IMR-90 (cell line): ENCODE results near the gene CYP2A7. TPM values are rescaled to one million over a fixed set of nuclear protein-coding genes. Genes with fewer than 3 reads are reported as not detected.
A peak's percentile ranks its signal among the peaks of the same experiment; 100 is the strongest.

Source experiments
- ATAC-seq: fragments of 200-7000 bp; cut with Tn5 transposase; 2 replicates; pipeline ENCODE4 v1.9.1; 2020; ENCODE audit warnings: low read depth, mild to moderate bottlenecking, moderate library complexity
- BruUV-seq: library from RNA; stranded (reverse); fragments of 400-500 nt; replicated peaks from 2 replicates; lab custom pipeline; 2021; lab: Mats Ljungman, UMichigan
- CTCF ChIA-PET: fragments of 300-600 bp; formaldehyde crosslinking; extraction: SDS; loops from one replicate; lab custom pipeline; 2021; ENCODE audit warnings: antibody characterized with exemption; lab: Yijun Ruan, JAX
- POLR2A ChIA-PET: fragments of 300-600 bp; sonication (Branson Sonifier 250); formaldehyde crosslinking; loops from one replicate; lab custom pipeline; 2022; ENCODE audit warnings: antibody characterized with exemption; ENCODE audit not compliant: unreplicated experiment; lab: Charles Lee
- DNase-seq: peaks from one replicate; pipeline ENCODE4 v3.0.0; 2013
- H2AFZ ChIP-seq: replicated peaks from 2 replicates; pipeline ENCODE3; 2013; ENCODE audit warnings: low read length, mild to moderate bottlenecking; ENCODE audit not compliant: poor library complexity
- H2AK5ac ChIP-seq: 2 replicates; pipeline ENCODE4 v1.6.1; 2013; ENCODE audit warnings: low read depth, low read length, inconsistent platforms
- H2AK9ac ChIP-seq: replicated peaks from 2 replicates; pipeline ENCODE3; 2013; ENCODE audit warnings: mild to moderate bottlenecking, low read depth, low read length, moderate library complexity; ENCODE audit not compliant: poor library complexity
- H2BK120ac ChIP-seq: 2 replicates; pipeline ENCODE4 v1.6.1; 2013; ENCODE audit warnings: low read depth, low read length, inconsistent platforms
- H2BK15ac ChIP-seq: 3 replicates; pipeline ENCODE4 v1.6.1; 2013; ENCODE audit warnings: low read depth, low read length, inconsistent platforms
- H2BK20ac ChIP-seq: 2 replicates; pipeline ENCODE4 v1.6.1; 2013; ENCODE audit warnings: low read depth, mild to moderate bottlenecking, inconsistent platforms, low read length, moderate library complexity
- H2BK5ac ChIP-seq: 2 replicates; pipeline ENCODE4 v1.6.1; 2013; ENCODE audit warnings: mild to moderate bottlenecking, low read depth, low read length, inconsistent platforms; ENCODE audit not compliant: poor library complexity, severe bottlenecking
- H3K14ac ChIP-seq: replicated peaks from 2 replicates; pipeline ENCODE4 v1.6.1; 2013; ENCODE audit warnings: low read depth, low read length, inconsistent platforms
- H3K18ac ChIP-seq: 2 replicates; pipeline ENCODE4 v1.6.1; 2013; ENCODE audit warnings: low read depth, low read length, control low read depth
- H3K23ac ChIP-seq: 2 replicates; pipeline ENCODE4 v1.6.1; 2013; ENCODE audit warnings: low read depth, low read length, inconsistent platforms
- H3K27ac ChIP-seq: 2 replicates; pipeline ENCODE4 v1.5.1; 2013; ENCODE audit warnings: mild to moderate bottlenecking, control low read depth, low read length; ENCODE audit not compliant: insufficient read depth
- H3K27me3 ChIP-seq: 2 replicates; pipeline ENCODE4 v1.6.1; 2013; ENCODE audit warnings: low read length; ENCODE audit not compliant: control insufficient read depth, insufficient read depth
- H3K36me3 ChIP-seq: 2 replicates; pipeline ENCODE4 v1.6.1; 2013; ENCODE audit warnings: low read length, mixed read lengths; ENCODE audit not compliant: control insufficient read depth, insufficient read depth
- H3K4ac ChIP-seq: 2 replicates; pipeline ENCODE4 v1.6.1; 2013; ENCODE audit warnings: low read depth, low read length, inconsistent platforms
- H3K4me1 ChIP-seq: 2 replicates; pipeline ENCODE4 v1.6.1; 2013; ENCODE audit warnings: low read length, mixed read lengths; ENCODE audit not compliant: control insufficient read depth, insufficient read depth
- H3K4me2 ChIP-seq: 2 replicates; pipeline ENCODE4 v1.6.1; 2013; ENCODE audit warnings: low read depth, mild to moderate bottlenecking, control low read depth, low read length, moderate library complexity
- H3K4me3 ChIP-seq: 2 replicates; pipeline ENCODE4 v1.5.1; 2013; ENCODE audit warnings: low read depth, mild to moderate bottlenecking, control low read depth, low read length, moderate library complexity; ENCODE audit not compliant: insufficient read depth
- H3K56ac ChIP-seq: 2 replicates; pipeline ENCODE4 v1.6.1; 2013; ENCODE audit warnings: low read length, inconsistent platforms; ENCODE audit not compliant: insufficient read depth; ENCODE audit errors: extremely low read depth
- H3K79me1 ChIP-seq, 2 experiments: 2 replicates each; pipeline ENCODE4 v1.6.1; 2013; ENCODE audit warnings: low read length in 2 of 2, inconsistent platforms in 1 of 2, low read depth in 1 of 2
- H3K9ac ChIP-seq: 2 replicates; pipeline ENCODE4 v1.6.1; 2013; ENCODE audit warnings: low read depth, low read length, control low read depth
- H3K9me1 ChIP-seq: 2 replicates; pipeline ENCODE4 v1.6.1; 2013; ENCODE audit warnings: low read length, inconsistent platforms; ENCODE audit not compliant: insufficient read depth
- H3K9me3 ChIP-seq: 2 replicates; pipeline ENCODE4 v1.6.1; 2013; ENCODE audit warnings: low read length; ENCODE audit not compliant: control insufficient read depth, insufficient read depth
- H4K20me1 ChIP-seq: 2 replicates; pipeline ENCODE4 v1.6.1; 2013; ENCODE audit warnings: low read length, inconsistent platforms; ENCODE audit not compliant: insufficient read depth
- H4K5ac ChIP-seq: 2 replicates; pipeline ENCODE4 v1.6.1; 2013; ENCODE audit warnings: mild to moderate bottlenecking, low read depth, low read length, control low read depth
- H4K8ac ChIP-seq, 2 experiments: 2 replicates each; pipeline ENCODE4 v1.6.1; 2013; ENCODE audit warnings: low read depth in 2 of 2, low read length in 2 of 2, control low read depth in 1 of 2, inconsistent platforms in 1 of 2
- H4K91ac ChIP-seq: 2 replicates; pipeline ENCODE4 v1.6.1; 2013; ENCODE audit warnings: low read depth, low read length, inconsistent platforms; ENCODE audit not compliant: insufficient read depth
- BHLHE40 ChIP-seq: fragments of 150-350 bp; IDR thresholded peaks from 2 replicates; pipeline ENCODE4 v1.6.1; 2016; ENCODE audit warnings: mild to moderate bottlenecking, low read depth, low read length
- CEBPB ChIP-seq: IDR thresholded peaks from 2 replicates; pipeline ENCODE4 v1.6.1; 2012; ENCODE audit warnings: low read depth, low read length, improper control_type of control experiment
- CHD1 ChIP-seq: IDR thresholded peaks from 2 replicates; pipeline ENCODE4 v1.6.1; 2012; ENCODE audit warnings: low read depth, low read length, improper control_type of control experiment
- CTCF ChIP-seq: conservative IDR thresholded peaks from 2 replicates; pipeline ENCODE4 v1.5.1; 2012; ENCODE audit warnings: mild to moderate bottlenecking, low read depth, low read length, improper control_type of control experiment
- FOS ChIP-seq: fragments of 150-350 bp; IDR thresholded peaks from 2 replicates; pipeline ENCODE4 v1.6.1; 2016; ENCODE audit warnings: low read depth, low read length
- MAFK ChIP-seq: IDR thresholded peaks from 2 replicates; pipeline ENCODE4 v1.6.1; 2012; ENCODE audit warnings: low read depth, low read length, improper control_type of control experiment
- MAZ ChIP-seq: IDR thresholded peaks from 2 replicates; pipeline ENCODE4 v1.6.1; 2012; ENCODE audit warnings: low read depth, mild to moderate bottlenecking, low read length, improper control_type of control experiment, moderate library complexity, borderline replicate concordance
- MXI1 ChIP-seq: IDR thresholded peaks from 2 replicates; pipeline ENCODE4 v1.6.1; 2012; ENCODE audit warnings: low read depth, mild to moderate bottlenecking, low read length, moderate library complexity, borderline replicate concordance
- NFE2L2 ChIP-seq: fragments of 150-350 bp; IDR thresholded peaks from 2 replicates; pipeline ENCODE4 v1.6.1; 2016; ENCODE audit warnings: low read depth, mild to moderate bottlenecking, low read length
- POLR2A ChIP-seq: IDR thresholded peaks from 2 replicates; pipeline ENCODE4 v1.6.1; 2012; ENCODE audit warnings: mild to moderate bottlenecking, low read depth, low read length
- RAD21 ChIP-seq: IDR thresholded peaks from 2 replicates; pipeline ENCODE4 v1.6.1; 2012; ENCODE audit warnings: low read length, improper control_type of control experiment
- RCOR1 ChIP-seq: IDR thresholded peaks from 2 replicates; pipeline ENCODE4 v1.6.1; 2012; ENCODE audit warnings: mild to moderate bottlenecking, low read length, improper control_type of control experiment; ENCODE audit not compliant: insufficient replicate concordance
- RFX5 ChIP-seq: IDR thresholded peaks from 2 replicates; pipeline ENCODE4 v1.8.0; 2012; ENCODE audit warnings: low read depth, mild to moderate bottlenecking, low read length, moderate library complexity
- SMC3 ChIP-seq: fragments of 150-350 bp; IDR thresholded peaks from 2 replicates; pipeline ENCODE4 v1.6.1; 2016; ENCODE audit warnings: low read depth, mild to moderate bottlenecking, antibody characterized with exemption, low read length, moderate library complexity
- WGBS, 2 experiments: methylation state at CpG; one replicate each; pipeline versions ENCODE4 v1.1.5 to v1.1.7; 2013; ENCODE audit warnings: missing lambda C conversion rate in 2 of 2; ENCODE audit not compliant: insufficient read length in 1 of 2; ENCODE audit errors: extremely low coverage in 2 of 2; 5-methylcytosine and 5-hydroxymethylcytosine counted together
- dilution Hi-C: fragments of 300-500 bp; cut with HindIII; formaldehyde crosslinking; loops from one replicate; pipeline ENCODE4 v1.14.3; 2018; ENCODE audit warnings: low sequenced_read_pairs; ENCODE audit not compliant: unreplicated experiment
- in situ Hi-C: fragments of 300-500 bp; cut with MboI; formaldehyde crosslinking; loops from 3 replicates; pipeline ENCODE4 v1.14.3; 2019; ENCODE audit warnings: low sequenced_read_pairs, inconsistent platforms, mixed read lengths
- intact Hi-C: fragments of 100-400 bp; cut with micrococcal nuclease; formaldehyde crosslinking; loops from 2 replicates; pipeline ENCODE4 v1.10.0; 2022
- polyA plus RNA-seq, 3 experiments: library from polyadenylated mRNA; depleted of rRNA; stranded (reverse); fragments of >200 nt; gene quantifications; 2 replicates each; pipeline ENCODE4 v1.2.3, GENCODE V29; 2012; ENCODE audit warnings: low replicate concordance in 1 of 3
- total RNA-seq: library from RNA; depleted of rRNA; stranded (reverse); fragments of >200 nt; gene quantifications from 2 replicates; pipeline ENCODE4 v1.2.3, GENCODE V29; 2012
- TF ChIP-seq, protein P1 (sequence below): fragments of 150-350 bp; IDR thresholded peaks from 2 replicates; pipeline ENCODE4 v1.6.1; 2016; ENCODE audit warnings: low read depth, mild to moderate bottlenecking, low read length, moderate library complexity, borderline replicate concordance
- TF ChIP-seq, protein P2 (sequence below): fragments of 150-350 bp; IDR thresholded peaks from 2 replicates; pipeline ENCODE4 v1.6.1; 2017; ENCODE audit warnings: mild to moderate bottlenecking, antibody characterized with exemption, low read length, low read depth

CYP2A7 gene
- total and polyA plus RNA-seq, 2 of the 4 experiments (the other 2 are of a cell fraction), result not detected

DNA sequence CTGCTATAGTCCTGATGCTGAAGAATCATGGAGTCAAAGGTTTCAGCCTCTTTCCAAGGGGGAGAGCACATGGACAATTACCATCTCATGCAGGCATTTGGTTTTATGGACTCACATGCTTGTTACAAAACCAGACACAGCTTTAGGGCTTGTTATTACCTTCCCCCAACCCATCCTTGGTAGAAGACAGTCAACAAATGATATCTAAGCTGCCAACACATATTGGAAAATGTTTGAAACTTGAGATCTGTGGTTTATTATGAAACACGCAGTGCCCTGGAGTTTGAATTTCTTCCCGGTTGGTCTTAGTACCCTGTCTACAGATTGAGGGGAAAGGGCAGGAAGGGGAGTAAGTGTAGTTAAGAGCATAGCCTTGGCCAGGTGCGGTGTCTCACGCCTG is 19.2 kb downstream of the CYP2A7 start:
- ATAC-seq (peak; percentile 30; the same call in 1 of the 2 replicates), DNase-seq (no peak)
- Histone ChIP-seq H4K8ac (no peak overlapping the region), H3K4me3 (no peak overlapping the region), H3K36me3 (no peaks in the 10 kb centered on the region), H4K5ac (no peak overlapping the region), H2BK20ac (no peak overlapping the region), H3K9me3 (no peaks in the 10 kb centered on the region), H3K27ac (no peak overlapping the region), H3K4me2 (no peak overlapping the region), H2BK5ac (no peak overlapping the region), H3K79me1 (no peaks in the 10 kb centered on the region), H4K91ac (no peak overlapping the region), H4K20me1 (no peaks in the 10 kb centered on the region), H3K23ac (no peak overlapping the region; the same call in 1 of the 2 replicates), H2AK5ac (no peak overlapping the region), H3K56ac (no peak overlapping the region), H2BK15ac (no peak overlapping the region), H2AFZ (no peak overlapping the region), H3K27me3 (peaks cover under 1% of the 10 kb centered on the region; the same call in 1 of the 2 replicates), H3K9ac (no peak overlapping the region), H2AK9ac (no peak overlapping the region), H3K4me1 (no peaks in the 10 kb centered on the region), H3K18ac (no peak overlapping the region), H3K14ac (no peak overlapping the region), H2BK120ac (no peak overlapping the region), H3K4ac (no peak overlapping the region), H3K9me1 (no peaks in the 10 kb centered on the region)
- TF ChIP-seq MAFK (no peak), MAZ (no peak), CHD1 (no peak), CTCF (no peak), POLR2A (no peak), MXI1 (no peak), SMC3 (no peak), CEBPB (no peak), BHLHE40 (no peak), NFE2L2 (no peak), RCOR1 (no peak), RFX5 (no peak), RAD21 (no peak), FOS (no peak)
- TF ChIP-seq, protein P1, sequence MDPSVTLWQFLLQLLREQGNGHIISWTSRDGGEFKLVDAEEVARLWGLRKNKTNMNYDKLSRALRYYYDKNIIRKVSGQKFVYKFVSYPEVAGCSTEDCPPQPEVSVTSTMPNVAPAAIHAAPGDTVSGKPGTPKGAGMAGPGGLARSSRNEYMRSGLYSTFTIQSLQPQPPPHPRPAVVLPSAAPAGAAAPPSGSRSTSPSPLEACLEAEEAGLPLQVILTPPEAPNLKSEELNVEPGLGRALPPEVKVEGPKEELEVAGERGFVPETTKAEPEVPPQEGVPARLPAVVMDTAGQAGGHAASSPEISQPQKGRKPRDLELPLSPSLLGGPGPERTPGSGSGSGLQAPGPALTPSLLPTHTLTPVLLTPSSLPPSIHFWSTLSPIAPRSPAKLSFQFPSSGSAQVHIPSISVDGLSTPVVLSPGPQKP, result no peak
- TF ChIP-seq, protein P2, sequence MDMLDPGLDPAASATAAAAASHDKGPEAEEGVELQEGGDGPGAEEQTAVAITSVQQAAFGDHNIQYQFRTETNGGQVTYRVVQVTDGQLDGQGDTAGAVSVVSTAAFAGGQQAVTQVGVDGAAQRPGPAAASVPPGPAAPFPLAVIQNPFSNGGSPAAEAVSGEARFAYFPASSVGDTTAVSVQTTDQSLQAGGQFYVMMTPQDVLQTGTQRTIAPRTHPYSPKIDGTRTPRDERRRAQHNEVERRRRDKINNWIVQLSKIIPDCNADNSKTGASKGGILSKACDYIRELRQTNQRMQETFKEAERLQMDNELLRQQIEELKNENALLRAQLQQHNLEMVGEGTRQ, result no peak
- in situ Hi-C loops (no loop called here), intact Hi-C loops (no loop called here), dilution Hi-C loops (no loop called here)
- CTCF ChIA-PET, result interaction anchor here (0.6 kb wide), 1 partner anchor 259 kb away, joined by 3 read pairs; no protein-coding TSS in a partner anchor
- WGBS, 2 experiments, result no CpG with 5 or more reads among the region's 4 CpGs
- POLR2A ChIA-PET, result no interaction called here
- no TSS peak for BruUV-seq
